WTC11 (cell line): ENCODE measurements around the gene RPS6KB2. TPM values are rescaled to one million over a fixed set of nuclear protein-coding genes. Genes with fewer than 3 reads are reported as not detected.

Source experiments
- ATAC-seq: fragments of 200-7000 bp; cut with Tn5 transposase; 2 replicates; pipeline ENCODE4 v1.10.0; 2021; ENCODE audit warnings: mild to moderate bottlenecking, moderate library complexity
- CTCF ChIA-PET: fragments of 300-600 bp; sonication (Branson Sonifier 250); formaldehyde crosslinking; loops from one replicate; lab custom pipeline; 2021; ENCODE audit warnings: antibody characterized with exemption; lab: Charles Lee
- POLR2A ChIA-PET: fragments of 350-600 bp; sonication (Branson Sonifier 250); formaldehyde crosslinking; loops from one replicate; lab custom pipeline; 2021; ENCODE audit warnings: antibody characterized with exemption; lab: Charles Lee
- DNase-seq: peaks from one replicate; pipeline ENCODE4 v3.0.0; 2021; ENCODE audit warnings: low spot score
- H3K27ac Mint-ChIP-seq: 2 replicates; pipeline ENCODE4 v1.8.0; 2021; ENCODE audit warnings: mixed read lengths
- H3K27me3 Mint-ChIP-seq: 2 replicates; pipeline ENCODE4 v1.8.0; 2021; ENCODE audit warnings: low read depth, mild to moderate bottlenecking, moderate library complexity, mixed read lengths
- H3K36me3 Mint-ChIP-seq: 2 replicates; pipeline ENCODE4 v1.8.0; 2021; ENCODE audit warnings: mixed read lengths
- H3K4me1 Mint-ChIP-seq: 2 replicates; pipeline ENCODE4 v1.8.0; 2022; ENCODE audit warnings: mixed read lengths
- H3K4me3 Mint-ChIP-seq: 2 replicates; pipeline ENCODE4 v1.8.0; 2021; ENCODE audit warnings: mild to moderate bottlenecking, moderate library complexity, mixed read lengths
- H3K9me3 Mint-ChIP-seq: 2 replicates; pipeline ENCODE4 v1.8.0; 2021; ENCODE audit warnings: mixed read lengths
- AFF4 ChIP-seq: sonication (generic); formaldehyde crosslinking; IDR thresholded peaks from 2 replicates; pipeline ENCODE4 v1.8.1; 2023; ENCODE audit warnings: mild to moderate bottlenecking, missing genetic modification reagents, borderline replicate concordance
- AR ChIP-seq: fragments of 250-450 bp; sonication (Bioruptor Pico); IDR thresholded peaks from 2 replicates; pipeline ENCODE4 v1.9.0; 2021; ENCODE audit warnings: mild to moderate bottlenecking
- ARID4B ChIP-seq: sonication (generic); formaldehyde crosslinking; IDR thresholded peaks from 2 replicates; pipeline ENCODE4 v1.8.0; 2023; ENCODE audit warnings: missing genetic modification reagents, mild to moderate bottlenecking, borderline replicate concordance
- CREM ChIP-seq: sonication (generic); formaldehyde crosslinking; IDR thresholded peaks from 2 replicates; pipeline ENCODE4 v1.8.1; 2022; ENCODE audit warnings: mild to moderate bottlenecking, missing genetic modification reagents, moderate library complexity
- HMGA2 ChIP-seq: fragments of 250-450 bp; sonication (Bioruptor Pico); IDR thresholded peaks from 2 replicates; pipeline ENCODE4 v1.4.0; 2021; ENCODE audit warnings: mild to moderate bottlenecking, moderate library complexity
- JUN ChIP-seq: sonication (generic); formaldehyde crosslinking; IDR thresholded peaks from 2 replicates; pipeline ENCODE4 v1.8.0; 2023; ENCODE audit warnings: mild to moderate bottlenecking, missing genetic modification reagents
- KAT7 ChIP-seq: sonication (generic); formaldehyde crosslinking; IDR thresholded peaks from 2 replicates; pipeline ENCODE4 v1.8.1; 2023; ENCODE audit warnings: missing genetic modification reagents, mild to moderate bottlenecking, borderline replicate concordance
- MAX ChIP-seq: sonication (generic); formaldehyde crosslinking; IDR thresholded peaks from 2 replicates; pipeline ENCODE4 v1.8.0; 2022; ENCODE audit warnings: mild to moderate bottlenecking, missing genetic modification reagents
- RORB ChIP-seq: fragments of 250-450 bp; sonication (Bioruptor Pico); IDR thresholded peaks from 2 replicates; pipeline ENCODE4 v1.9.0; 2021; ENCODE audit warnings: mild to moderate bottlenecking
- SMAD4 ChIP-seq: sonication (generic); formaldehyde crosslinking; IDR thresholded peaks from 2 replicates; pipeline ENCODE4 v1.8.0; 2022; ENCODE audit warnings: mild to moderate bottlenecking, missing genetic modification reagents
- TP53 ChIP-seq: sonication (generic); formaldehyde crosslinking; IDR thresholded peaks from 2 replicates; pipeline ENCODE4 v1.8.1; 2023; ENCODE audit warnings: mild to moderate bottlenecking, missing genetic modification reagents
- ZBTB21 ChIP-seq: sonication (generic); formaldehyde crosslinking; IDR thresholded peaks from 2 replicates; pipeline ENCODE4 v1.8.1; 2023; ENCODE audit warnings: mild to moderate bottlenecking, missing genetic modification reagents, borderline replicate concordance
- total RNA-seq: library from RNA; stranded (reverse); gene quantifications from 3 replicates; pipeline ENCODE4 v1.2.3, GENCODE V29; 2021
- TF ChIP-seq, protein P1 (sequence below): fragments of 250-450 bp; sonication (Bioruptor Pico); IDR thresholded peaks from 2 replicates; pipeline ENCODE4 v1.9.0; 2021; ENCODE audit warnings: mild to moderate bottlenecking

RPS6KB2 gene
- total RNA-seq, 1 experiment from 2014 or later, result 54.7 TPM

- TF ChIP-seq AFF4 (CRISPR knock-in tag), result 0 out of 2 replicates have a peak, but pooled peaks have one; percentile 59
- TF ChIP-seq KAT7 (CRISPR knock-in tag), result no peak; the same call in 1 of the 2 replicates
- TF ChIP-seq TP53 (CRISPR knock-in tag), result peak; percentile 89; the same call in 1 of the 2 replicates
- 0 out of 2 replicates have a peak, but pooled peaks have one; percentile 53 for TF ChIP-seq SMAD4
- peak; percentile 98 for TF ChIP-seq MAX (CRISPR knock-in tag)
These were observed 36.8 kb upstream of the RPS6KB2 start, which contains the start of gene RAD9A (continued) for GRCh38 chr11:67391304-67392182.

DNA sequence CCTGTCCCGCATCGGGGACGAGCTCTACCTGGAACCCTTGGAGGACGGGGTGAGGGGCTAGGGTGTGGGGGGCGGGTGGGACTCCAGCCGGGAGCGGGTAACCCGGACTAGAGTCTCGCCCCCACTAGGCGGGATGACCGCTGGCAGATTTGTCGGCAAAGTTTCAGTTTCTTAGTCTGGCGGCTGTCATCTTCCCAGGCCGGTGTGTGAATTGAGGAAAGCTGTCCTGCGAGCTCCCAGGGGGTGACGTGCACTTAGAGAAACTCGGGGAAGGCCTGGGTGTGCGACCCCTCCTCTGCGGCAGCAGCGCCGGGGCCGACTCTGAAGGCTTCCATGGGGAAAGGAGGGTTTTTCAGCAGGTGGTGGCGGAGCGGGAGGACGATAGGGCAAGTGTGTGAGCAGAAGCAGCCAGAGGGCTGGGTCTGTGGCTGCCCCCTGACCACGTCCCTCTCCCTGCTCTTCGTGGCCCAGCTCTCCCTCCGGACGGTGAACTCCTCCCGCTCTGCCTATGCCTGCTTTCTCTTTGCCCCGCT lies 36.0 kb upstream of the RPS6KB2 start:
- TF ChIP-seq CREM, result no peak
- no peak for TF ChIP-seq RORB (CRISPR knock-in tag)
- no peak for TF ChIP-seq JUN (CRISPR knock-in tag)
- TF ChIP-seq, protein P1, sequence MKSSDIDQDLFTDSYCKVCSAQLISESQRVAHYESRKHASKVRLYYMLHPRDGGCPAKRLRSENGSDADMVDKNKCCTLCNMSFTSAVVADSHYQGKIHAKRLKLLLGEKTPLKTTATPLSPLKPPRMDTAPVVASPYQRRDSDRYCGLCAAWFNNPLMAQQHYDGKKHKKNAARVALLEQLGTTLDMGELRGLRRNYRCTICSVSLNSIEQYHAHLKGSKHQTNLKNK (CRISPR knock-in tag), result no peak
- no peak for TF ChIP-seq ZBTB21 (CRISPR knock-in tag)
- no peak for TF ChIP-seq ARID4B
- no peak for TF ChIP-seq HMGA2 (CRISPR knock-in tag)
- TF ChIP-seq AR, result no peak
- ATAC-seq (no peak; the same call in 1 of the 2 replicates), DNase-seq (no peak)
- Mint-ChIP-seq H3K4me1 (peaks cover 35% of the 10 kb centered on the region), H3K9me3 (no peaks in the 10 kb centered on the region), H3K36me3 (peaks cover 11% of the 10 kb centered on the region), H3K27me3 (no peaks in the 10 kb centered on the region), H3K4me3 (peak overlapping the region; percentile 75), H3K27ac (peak overlapping the region; percentile 29)
- ChIA-PET POLR2A (interaction anchor here (0.6 to 1.7 kb wide), 6 partner anchors 9 to 63 kb away, joined by 3 to 21 read pairs (median 6); partner anchors contain the start of genes CABP4, CLCF1 and PPP1CA), CTCF (interaction anchor here (0.5 to 7.3 kb wide), 23 partner anchors 9 to 456 kb away, joined by 3 to 112 read pairs (median 4); partner anchors contain the start of genes AIP, KDM2A, NUDT8 and PITPNM1)
